AG09309 (cell line): Measurements from ENCODE around the gene SYT7.
"Not testable (repeated sequence)": the region's sequence is repeated elsewhere in the genome, so short reads cannot be mapped to it uniquely, and the experiment has no call there.

Experiments
- DNase-seq: peaks from one replicate; pipeline ENCODE4 v3.0.0-alpha.2; 2010; ENCODE audit warnings: low read depth
- H3K4me3 ChIP-seq: 2 replicates; pipeline ENCODE4 v1.5.1; 2011; ENCODE audit warnings: mild to moderate bottlenecking, low read depth, low read length, moderate library complexity; ENCODE audit not compliant: control insufficient read depth
- TF ChIP-seq, protein P1 (sequence below): IDR thresholded peaks from 2 replicates; pipeline ENCODE4 v1.5.1; 2011; ENCODE audit warnings: mild to moderate bottlenecking, low read depth, low read length, inconsistent platforms; ENCODE audit not compliant: insufficient read depth, control insufficient read depth; ENCODE audit errors: missing control alignments

SYT7 gene

DNA sequence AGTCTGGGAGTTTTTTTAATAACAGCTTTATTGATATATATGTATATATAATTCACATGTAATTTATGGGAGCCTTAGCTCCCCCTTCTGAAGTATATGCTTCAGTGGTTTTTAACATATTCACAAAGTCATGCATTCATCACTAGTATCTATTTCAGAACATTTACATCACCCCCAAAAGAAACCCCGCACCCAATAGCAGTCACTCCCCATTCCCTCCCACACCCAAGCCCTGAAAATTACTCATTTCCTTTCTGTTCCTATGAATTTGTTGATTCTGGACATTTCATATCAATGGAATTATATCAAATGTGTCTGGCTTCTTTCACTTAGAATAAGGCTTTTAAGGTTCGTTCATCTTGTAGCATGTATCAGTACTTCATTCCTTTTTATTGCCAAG is 35.6 kb upstream of the SYT7 start:
- TF ChIP-seq, protein P1, sequence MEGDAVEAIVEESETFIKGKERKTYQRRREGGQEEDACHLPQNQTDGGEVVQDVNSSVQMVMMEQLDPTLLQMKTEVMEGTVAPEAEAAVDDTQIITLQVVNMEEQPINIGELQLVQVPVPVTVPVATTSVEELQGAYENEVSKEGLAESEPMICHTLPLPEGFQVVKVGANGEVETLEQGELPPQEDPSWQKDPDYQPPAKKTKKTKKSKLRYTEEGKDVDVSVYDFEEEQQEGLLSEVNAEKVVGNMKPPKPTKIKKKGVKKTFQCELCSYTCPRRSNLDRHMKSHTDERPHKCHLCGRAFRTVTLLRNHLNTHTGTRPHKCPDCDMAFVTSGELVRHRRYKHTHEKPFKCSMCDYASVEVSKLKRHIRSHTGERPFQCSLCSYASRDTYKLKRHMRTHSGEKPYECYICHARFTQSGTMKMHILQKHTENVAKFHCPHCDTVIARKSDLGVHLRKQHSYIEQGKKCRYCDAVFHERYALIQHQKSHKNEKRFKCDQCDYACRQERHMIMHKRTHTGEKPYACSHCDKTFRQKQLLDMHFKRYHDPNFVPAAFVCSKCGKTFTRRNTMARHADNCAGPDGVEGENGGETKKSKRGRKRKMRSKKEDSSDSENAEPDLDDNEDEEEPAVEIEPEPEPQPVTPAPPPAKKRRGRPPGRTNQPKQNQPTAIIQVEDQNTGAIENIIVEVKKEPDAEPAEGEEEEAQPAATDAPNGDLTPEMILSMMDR: no peak
- no peak overlapping the region for H3K4me3 ChIP-seq
- DNase-seq: no peak

DNA sequence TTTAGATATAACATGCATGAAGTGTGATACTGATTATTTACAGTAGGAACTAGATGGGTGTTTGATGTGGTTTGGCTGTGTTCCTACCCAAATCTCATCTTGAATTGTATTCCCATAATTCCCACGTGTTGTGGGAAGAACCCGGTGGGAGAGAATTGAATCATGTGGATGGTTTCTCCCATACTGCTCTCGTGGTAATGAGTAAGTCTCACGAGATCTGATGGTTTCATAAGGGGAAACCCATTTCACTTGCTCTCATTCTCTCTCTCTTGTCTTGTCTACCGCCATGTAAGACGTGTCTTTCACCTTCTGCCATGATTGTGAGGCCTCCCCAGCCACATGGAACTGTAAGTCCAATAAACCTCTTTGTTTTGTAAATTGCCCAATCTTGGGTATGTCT is 33.9 kb upstream of the SYT7 start:
- H3K4me3 ChIP-seq, DNase-seq: not testable (repeated sequence)

DNA sequence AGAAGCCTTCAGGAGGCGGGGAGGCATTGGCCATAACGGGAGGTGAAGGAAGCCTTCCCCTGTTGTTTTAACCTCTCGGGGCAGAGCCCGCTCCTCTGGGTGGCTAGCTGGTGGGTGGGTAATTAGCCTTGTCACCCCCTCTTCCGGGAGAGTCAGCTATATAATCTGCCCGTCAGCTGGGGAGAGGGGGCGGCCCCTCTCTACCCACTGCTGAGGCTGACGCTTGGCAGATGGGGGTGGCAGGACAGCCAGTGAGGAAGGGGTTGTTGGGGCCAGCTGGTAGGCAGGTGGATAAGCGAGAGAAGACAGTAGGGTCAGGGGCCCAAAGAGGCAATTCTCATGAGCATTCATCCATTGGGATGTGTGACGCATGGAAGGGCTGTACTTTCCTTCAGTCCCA is 33.0 kb upstream of the SYT7 start:
- DNase-seq: no peak
- no peak overlapping the region for H3K4me3 ChIP-seq
- TF ChIP-seq, protein P1: no peak

- TF ChIP-seq, protein P1: no peak
- DNase-seq: no peak
- H3K4me3 ChIP-seq: no peak overlapping the region
These were observed 32.2 kb upstream of the SYT7 start for GRCh38 chr11:61613051-61613450.

GRCh38 chr11:61611309-61611708 is 30.4 kb upstream of the SYT7 start:
- TF ChIP-seq, protein P1: no peak
- no peak overlapping the region for H3K4me3 ChIP-seq
- DNase-seq: no peak

DNA sequence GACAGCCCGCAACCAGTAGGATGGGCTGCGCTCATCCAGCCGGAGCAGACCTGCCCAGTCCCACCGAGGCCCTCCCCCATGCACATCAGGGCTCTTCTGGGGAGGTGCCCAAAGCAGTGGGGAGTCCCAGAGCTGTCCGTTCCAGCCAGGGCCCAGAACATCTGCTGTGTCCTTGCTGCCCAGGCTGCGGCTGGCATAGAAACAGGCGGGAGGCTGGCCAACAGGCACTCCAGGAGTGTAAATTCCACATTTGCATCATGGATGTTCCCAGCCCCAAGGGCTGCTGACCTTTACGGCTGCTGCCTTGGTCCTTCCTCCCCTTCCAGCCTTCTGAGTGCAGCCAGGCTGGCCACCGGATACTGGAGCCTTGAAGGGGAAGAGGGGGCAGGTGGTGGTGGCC is 30.0 kb upstream of the SYT7 start:
- DNase-seq: no peak
- TF ChIP-seq, protein P1: no peak
- H3K4me3 ChIP-seq: no peak overlapping the region

- TF ChIP-seq, protein P1: no peak
- H3K4me3 ChIP-seq: no peak overlapping the region
- no peak for DNase-seq
These were observed 29.1 kb upstream of the SYT7 start for GRCh38 chr11:61609980-61610366.
